ENCODE data around the gene TENT4A. TPM values are rescaled to one million over a fixed set of nuclear protein-coding genes. Genes with fewer than 3 reads are reported as not detected.

The TENT4A gene
- total and polyA plus RNA-seq, 10 donors, result 7.1 to 44.8 (median 33.0) TPM

GRCh38 chr5:6803981-6804550 lies 90.8 kb downstream of the TENT4A start:
- H3K9me3 ChIP-seq, result peaks cover 0 to 21% (median 16%) of the 10 kb centered on the region in 8 donors
- no peaks in the 10 kb centered on the region for H3K4me1 ChIP-seq
- H3K4me3 ChIP-seq, result no peak overlapping the region
- TF ChIP-seq, protein P1, sequence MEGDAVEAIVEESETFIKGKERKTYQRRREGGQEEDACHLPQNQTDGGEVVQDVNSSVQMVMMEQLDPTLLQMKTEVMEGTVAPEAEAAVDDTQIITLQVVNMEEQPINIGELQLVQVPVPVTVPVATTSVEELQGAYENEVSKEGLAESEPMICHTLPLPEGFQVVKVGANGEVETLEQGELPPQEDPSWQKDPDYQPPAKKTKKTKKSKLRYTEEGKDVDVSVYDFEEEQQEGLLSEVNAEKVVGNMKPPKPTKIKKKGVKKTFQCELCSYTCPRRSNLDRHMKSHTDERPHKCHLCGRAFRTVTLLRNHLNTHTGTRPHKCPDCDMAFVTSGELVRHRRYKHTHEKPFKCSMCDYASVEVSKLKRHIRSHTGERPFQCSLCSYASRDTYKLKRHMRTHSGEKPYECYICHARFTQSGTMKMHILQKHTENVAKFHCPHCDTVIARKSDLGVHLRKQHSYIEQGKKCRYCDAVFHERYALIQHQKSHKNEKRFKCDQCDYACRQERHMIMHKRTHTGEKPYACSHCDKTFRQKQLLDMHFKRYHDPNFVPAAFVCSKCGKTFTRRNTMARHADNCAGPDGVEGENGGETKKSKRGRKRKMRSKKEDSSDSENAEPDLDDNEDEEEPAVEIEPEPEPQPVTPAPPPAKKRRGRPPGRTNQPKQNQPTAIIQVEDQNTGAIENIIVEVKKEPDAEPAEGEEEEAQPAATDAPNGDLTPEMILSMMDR (IDR thresholded peaks at IDR 0.05 in 8 of 11, conservative IDR thresholded peaks at IDR 0.05 in 3 of 11), result no peak
- TF ChIP-seq POLR2A (IDR thresholded peaks at IDR 0.05) (no peak), POLR2AphosphoS5 (IDR thresholded peaks at IDR 0.05) (no peak)
- 73 to 88% (median 79%) methylated on average over 7 of the region's 7 CpGs for WGBS, 5 donors
- no peak for DNase-seq
- no peak overlapping the region for H3K27ac ChIP-seq
- peaks cover 0 to 4% (median 0%) of the 10 kb centered on the region in 7 donors for H3K27me3 ChIP-seq (replicated peaks in 1 of 7)
- no peaks in the 10 kb centered on the region for H3K36me3 ChIP-seq
- intact Hi-C loops (cut with DNase I; ENCODE audit: low total_unique reads), result no loop called here

- no peak for DNase-seq
- Histone ChIP-seq H3K4me1 (no peaks in the 10 kb centered on the region), H3K4me3 (no peak overlapping the region), H3K27me3 (replicated peaks in 1 of 7) (peaks cover 0 to 4% (median 0%) of the 10 kb centered on the region in 7 donors), H3K36me3 (no peaks in the 10 kb centered on the region), H3K27ac (no peak overlapping the region), H3K9me3 (peaks cover 0 to 21% (median 16%) of the 10 kb centered on the region in 8 donors)
- no peak for TF ChIP-seq POLR2A (IDR thresholded peaks at IDR 0.05)
- no peak for TF ChIP-seq POLR2AphosphoS5 (IDR thresholded peaks at IDR 0.05)
- TF ChIP-seq, protein P1 (IDR thresholded peaks at IDR 0.05 in 8 of 11, conservative IDR thresholded peaks at IDR 0.05 in 3 of 11), result no peak
- intact Hi-C loops (cut with DNase I; ENCODE audit: low total_unique reads), result no loop called here
- WGBS, 5 donors, result 64 to 90% (median 66%) methylated on average over 4 to 5 of the region's 5 CpGs
These were observed 91.7 kb downstream of the TENT4A start for GRCh38 chr5:6804766-6805501.

GRCh38 chr5:6805841-6806240 lies 92.6 kb downstream of the TENT4A start:
- DNase-seq, result no peak
- Histone ChIP-seq H3K9me3 (peaks cover 0 to 21% (median 16%) of the 10 kb centered on the region in 8 donors), H3K4me1 (no peaks in the 10 kb centered on the region), H3K27ac (no peak overlapping the region), H3K36me3 (no peaks in the 10 kb centered on the region), H3K4me3 (no peak overlapping the region), H3K27me3 (replicated peaks in 1 of 7) (peaks cover 0 to 4% (median 0%) of the 10 kb centered on the region in 7 donors)
- intact Hi-C loops (cut with DNase I; ENCODE audit: low total_unique reads), result no loop called here
- 83 to 100% (median 92%) methylated on average over 2 of the region's 2 CpGs for WGBS, 5 donors
- TF ChIP-seq POLR2AphosphoS5 (IDR thresholded peaks at IDR 0.05) (no peak), POLR2A (IDR thresholded peaks at IDR 0.05) (no peak)
- TF ChIP-seq, protein P1 (IDR thresholded peaks at IDR 0.05 in 8 of 11, conservative IDR thresholded peaks at IDR 0.05 in 3 of 11), result no peak

Other genes starting within 250 kb of the TENT4A start
- gene NSUN2, start 80.4 kb upstream of the TENT4A start, total RNA-seq, result 10 to 100 TPM; 53.1 to 77.8 (median 57.6) TPM
- gene NSUN2, start 80.4 kb upstream of the TENT4A start, polyA plus RNA-seq, result 10 to 100 TPM; 42.4 to 63.3 (median 49.8) TPM
- gene SRD5A1, start 80.0 kb upstream of the TENT4A start, total RNA-seq, result 1 to 10 TPM; 4.6 to 9.3 (median 7.1) TPM
- 1 to 10 TPM; 2.5 to 5.1 (median 4.4) TPM for gene SRD5A1, start 80.0 kb upstream of the TENT4A start, polyA plus RNA-seq